Endothelial cell (in vitro differentiated cells): ENCODE results near the gene BCDIN3D. TPM values are rescaled to one million over a fixed set of nuclear protein-coding genes. Genes with fewer than 3 reads are reported as not detected.

Experiments used
- DNase-seq: peaks from one replicate; pipeline ENCODE4 v3.0.0; 2021; ENCODE audit warnings: low spot score
- H3K27ac Mint-ChIP-seq: one replicate; pipeline ENCODE4 v1.8.0; 2021; ENCODE audit warnings: mixed read lengths, inconsistent platforms; ENCODE audit not compliant: unreplicated experiment
- H3K27me3 Mint-ChIP-seq: one replicate; pipeline ENCODE4 v1.8.0; 2021; ENCODE audit warnings: mild to moderate bottlenecking, moderate library complexity, mixed read lengths, inconsistent platforms; ENCODE audit not compliant: unreplicated experiment
- H3K36me3 Mint-ChIP-seq: one replicate; pipeline ENCODE4 v1.8.0; 2021; ENCODE audit warnings: mild to moderate bottlenecking, low read depth, mixed read lengths, inconsistent platforms; ENCODE audit not compliant: unreplicated experiment
- H3K4me1 Mint-ChIP-seq: one replicate; pipeline ENCODE4 v1.8.0; 2021; ENCODE audit warnings: mild to moderate bottlenecking, mixed read lengths, inconsistent platforms; ENCODE audit not compliant: unreplicated experiment
- H3K4me3 Mint-ChIP-seq: one replicate; pipeline ENCODE4 v1.8.0; 2021; ENCODE audit warnings: mild to moderate bottlenecking, mixed read lengths, inconsistent platforms; ENCODE audit not compliant: unreplicated experiment
- H3K9me3 Mint-ChIP-seq: one replicate; pipeline ENCODE4 v1.8.0; 2021; ENCODE audit warnings: mixed read lengths, inconsistent platforms; ENCODE audit not compliant: unreplicated experiment
- total RNA-seq: library from RNA; stranded (reverse); fragmentation: NEBNext Ultra II Directional; extraction: Animal tissue kit (Norgen Biotek cat#: 25700); gene quantifications from one replicate; pipeline ENCODE4 v1.2.1, GENCODE V29; 2021; ENCODE audit not compliant: unreplicated experiment
- TF ChIP-seq, protein P1 (sequence below): fragments of 200-600 bp; sonication (generic); IDR thresholded peaks from one replicate; pipeline ENCODE4 v1.5.0; 2021; ENCODE audit warnings: antibody characterized with exemption; ENCODE audit not compliant: unreplicated experiment

The BCDIN3D gene
- total RNA-seq, 1 donor from 2014 or later, result 2.6 TPM

- H3K27ac Mint-ChIP-seq, result peak overlapping the region; percentile 48
Measured at GRCh38 chr12:49821373-49822287, 21.3 kb downstream of the BCDIN3D start.

DNA sequence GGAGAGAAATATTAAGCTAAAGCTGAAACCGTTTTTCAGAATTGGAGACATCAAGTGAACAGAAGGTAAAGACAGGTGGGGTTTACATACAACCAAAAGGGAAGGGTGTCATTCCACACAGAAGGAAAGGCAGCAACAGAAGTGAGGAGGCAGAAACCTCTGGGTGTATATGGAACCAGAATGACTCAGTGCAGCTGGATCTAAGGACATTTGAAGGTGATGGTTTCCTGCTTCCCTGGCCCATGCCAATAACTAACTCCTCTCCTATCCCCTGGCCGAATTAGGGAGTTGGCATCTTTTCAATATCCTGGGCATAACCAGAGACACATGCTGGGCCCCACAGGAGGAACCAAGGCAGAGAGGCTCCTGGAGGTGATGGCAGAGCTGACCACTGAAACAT, 23.1 kb downstream of the BCDIN3D start:
- TF ChIP-seq, protein P1, sequence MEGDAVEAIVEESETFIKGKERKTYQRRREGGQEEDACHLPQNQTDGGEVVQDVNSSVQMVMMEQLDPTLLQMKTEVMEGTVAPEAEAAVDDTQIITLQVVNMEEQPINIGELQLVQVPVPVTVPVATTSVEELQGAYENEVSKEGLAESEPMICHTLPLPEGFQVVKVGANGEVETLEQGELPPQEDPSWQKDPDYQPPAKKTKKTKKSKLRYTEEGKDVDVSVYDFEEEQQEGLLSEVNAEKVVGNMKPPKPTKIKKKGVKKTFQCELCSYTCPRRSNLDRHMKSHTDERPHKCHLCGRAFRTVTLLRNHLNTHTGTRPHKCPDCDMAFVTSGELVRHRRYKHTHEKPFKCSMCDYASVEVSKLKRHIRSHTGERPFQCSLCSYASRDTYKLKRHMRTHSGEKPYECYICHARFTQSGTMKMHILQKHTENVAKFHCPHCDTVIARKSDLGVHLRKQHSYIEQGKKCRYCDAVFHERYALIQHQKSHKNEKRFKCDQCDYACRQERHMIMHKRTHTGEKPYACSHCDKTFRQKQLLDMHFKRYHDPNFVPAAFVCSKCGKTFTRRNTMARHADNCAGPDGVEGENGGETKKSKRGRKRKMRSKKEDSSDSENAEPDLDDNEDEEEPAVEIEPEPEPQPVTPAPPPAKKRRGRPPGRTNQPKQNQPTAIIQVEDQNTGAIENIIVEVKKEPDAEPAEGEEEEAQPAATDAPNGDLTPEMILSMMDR, result no peak
- peaks cover 35% of the 10 kb centered on the region for H3K4me1 Mint-ChIP-seq
- H3K4me3 Mint-ChIP-seq, result peak overlapping the region; percentile 15
- H3K9me3 Mint-ChIP-seq, result no peaks in the 10 kb centered on the region
- H3K36me3 Mint-ChIP-seq, result peaks cover 26% of the 10 kb centered on the region
- peaks cover 6% of the 10 kb centered on the region for H3K27me3 Mint-ChIP-seq
- H3K27ac Mint-ChIP-seq, result peak overlapping the region; percentile 36
- DNase-seq, result no peak

More at GRCh38 chr12:49821373-49822287, 21.3 kb downstream of the BCDIN3D start:
- Mint-ChIP-seq H3K4me1 (peaks cover 44% of the 10 kb centered on the region), H3K36me3 (peaks cover 24% of the 10 kb centered on the region), H3K9me3 (no peaks in the 10 kb centered on the region), H3K4me3 (peak overlapping the region; percentile 25), H3K27me3 (peaks cover 9% of the 10 kb centered on the region)
- DNase-seq, result no peak
- TF ChIP-seq, protein P1, result no peak

DNA sequence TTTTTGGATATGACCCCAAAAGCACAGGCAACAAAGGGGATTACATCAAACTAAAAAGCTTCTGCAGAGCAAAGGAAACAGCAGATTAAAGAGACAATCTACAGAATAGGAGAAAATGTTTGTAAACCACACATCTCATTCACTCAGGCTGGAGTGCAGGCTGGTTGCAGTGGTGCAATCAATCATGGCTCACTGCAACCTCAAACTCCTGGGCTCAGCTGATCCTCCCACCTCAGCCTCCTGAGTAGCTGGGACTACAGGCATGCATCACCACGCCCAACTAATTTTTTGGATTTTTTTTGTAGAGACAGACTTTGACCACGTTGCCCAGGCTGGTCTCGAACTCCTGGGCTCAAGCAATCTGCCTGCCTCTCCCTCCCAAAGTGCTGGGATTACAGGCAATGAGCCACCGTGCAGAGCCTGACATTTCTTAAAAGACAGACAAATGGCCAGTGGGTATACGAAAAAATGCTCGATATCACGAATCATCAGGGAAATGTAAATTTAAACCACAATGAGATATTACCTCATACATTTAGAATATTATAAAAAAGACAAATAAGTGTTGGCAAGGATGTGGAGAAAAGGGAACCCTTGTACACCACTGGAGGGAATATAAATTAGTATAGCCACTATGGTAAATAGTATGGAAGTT, 24.5 kb downstream of the BCDIN3D start:
- no peak overlapping the region for H3K27ac Mint-ChIP-seq
- H3K27me3 Mint-ChIP-seq, result peaks cover 3% of the 10 kb centered on the region
- H3K36me3 Mint-ChIP-seq, result peaks cover 26% of the 10 kb centered on the region
- no peaks in the 10 kb centered on the region for H3K9me3 Mint-ChIP-seq
- no peak overlapping the region for H3K4me3 Mint-ChIP-seq
- TF ChIP-seq, protein P1, result no peak
- no peak for DNase-seq
- H3K4me1 Mint-ChIP-seq, result peaks cover 33% of the 10 kb centered on the region

GRCh38 chr12:49813131-49813530, 29.8 kb downstream of the BCDIN3D start:
- no peak for DNase-seq
- peaks cover 8% of the 10 kb centered on the region for H3K36me3 Mint-ChIP-seq
- H3K27me3 Mint-ChIP-seq, result peaks cover 3% of the 10 kb centered on the region

More at GRCh38 chr12:49813131-49813530, 29.8 kb downstream of the BCDIN3D start:
- H3K9me3 Mint-ChIP-seq, result no peaks in the 10 kb centered on the region
- peaks cover 40% of the 10 kb centered on the region for H3K4me1 Mint-ChIP-seq
- TF ChIP-seq, protein P1, result no peak
- no peak overlapping the region for H3K4me3 Mint-ChIP-seq
- no peak overlapping the region for H3K27ac Mint-ChIP-seq
